GM12864 (cell line): ENCODE measurements around the gene CERS2.

Experiments
- DNase-seq: peaks from one replicate; pipeline ENCODE4 v3.0.0-alpha.2; 2011; ENCODE audit warnings: low read depth
- H3K4me3 ChIP-seq: 2 replicates; pipeline ENCODE4 v1.5.1; 2011; ENCODE audit warnings: mild to moderate bottlenecking, low read depth, low read length, control low read depth
- CTCF ChIP-seq: IDR thresholded peaks from 2 replicates; pipeline ENCODE4 v1.5.1; 2011; ENCODE audit warnings: low read depth, mild to moderate bottlenecking, moderate library complexity, low read length, control low read depth, inconsistent platforms; ENCODE audit errors: missing control alignments

CERS2 gene

DNA sequence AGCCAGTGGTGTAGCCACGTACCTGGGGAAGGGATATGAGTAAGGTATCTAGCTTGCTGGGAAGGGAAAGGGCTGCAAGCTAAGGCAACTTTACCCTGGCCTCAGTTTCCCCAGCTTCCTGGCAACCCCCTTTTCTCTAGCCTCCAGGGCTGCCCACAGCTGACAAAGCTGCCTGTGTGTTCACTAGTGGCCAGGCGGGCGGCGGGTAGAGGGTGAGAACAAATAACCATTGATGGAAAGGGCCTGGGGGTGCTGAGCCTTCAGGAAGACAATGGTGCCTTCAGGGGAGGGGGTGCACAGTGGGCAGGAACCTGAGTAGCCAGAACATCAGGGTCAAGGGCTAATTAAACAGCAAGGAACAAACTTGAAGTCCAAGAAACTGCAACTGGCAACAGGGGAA, 6.1 kb downstream of the CERS2 start:
- no peak for TF ChIP-seq CTCF
- no peak for DNase-seq
- H3K4me3 ChIP-seq: no peak overlapping the region

DNA sequence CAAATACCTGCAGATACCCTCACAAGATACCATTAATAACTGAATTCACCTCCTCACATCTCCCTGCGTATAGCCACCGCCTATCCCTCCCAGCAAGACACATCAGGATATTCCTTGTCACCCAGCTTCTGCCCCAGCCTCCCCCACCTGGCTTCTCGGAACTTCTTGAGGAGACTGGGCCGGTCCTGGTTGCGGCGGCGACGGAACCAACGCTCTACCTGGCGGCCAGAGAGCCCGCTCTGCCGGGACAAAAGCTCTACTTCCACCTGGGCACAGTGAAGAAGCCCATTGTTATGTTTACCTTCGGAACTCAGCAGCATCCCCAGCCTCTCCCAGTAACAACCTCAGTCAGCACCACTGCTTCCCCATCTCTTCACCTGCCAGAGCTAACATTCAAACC, 6.7 kb downstream of the CERS2 start:
- TF ChIP-seq CTCF: no peak
- DNase-seq: no peak
- no peak overlapping the region for H3K4me3 ChIP-seq

GRCh38 chr1:150966011-150966410, 8.6 kb downstream of the CERS2 start:
- no peak for DNase-seq
- no peak for TF ChIP-seq CTCF
- H3K4me3 ChIP-seq: no peak overlapping the region

GRCh38 chr1:150965605-150966004, 9.0 kb downstream of the CERS2 start:
- TF ChIP-seq CTCF: no peak
- no peak for DNase-seq
- H3K4me3 ChIP-seq: no peak overlapping the region

GRCh38 chr1:150964164-150964489, 10.5 kb downstream of the CERS2 start:
- no peak for TF ChIP-seq CTCF
- DNase-seq: no peak
- no peak overlapping the region for H3K4me3 ChIP-seq

GRCh38 chr1:150963321-150964163, 11.1 kb downstream of the CERS2 start:
- no peak for DNase-seq
- no peak overlapping the region for H3K4me3 ChIP-seq
- TF ChIP-seq CTCF: no peak

GRCh38 chr1:150961756-150962155, 12.9 kb downstream of the CERS2 start:
- DNase-seq: no peak
- no peak overlapping the region for H3K4me3 ChIP-seq
- TF ChIP-seq CTCF: no peak
